Ovary (tissue), 9 donors: ENCODE results near the gene CLIC5. TPM values are rescaled to one million over a fixed set of nuclear protein-coding genes. Genes with fewer than 3 reads are reported as not detected.

ENCODE experiments used
- DNase-seq, 5 donors: peaks; one replicate each; pipeline ENCODE4 v3.0.0-alpha.2; 2019 to 2020
- H3K27ac ChIP-seq, 2 donors: fragments of 200-600 bp; one replicate each; pipeline versions ENCODE4 v1.5.1 to v1.8.0; 2019 to 2022
- H3K27me3 ChIP-seq: fragments of 200-600 bp; one replicate; pipeline ENCODE4 v1.8.0; 2022
- H3K36me3 ChIP-seq: fragments of 200-600 bp; sonication (generic); one replicate; pipeline ENCODE4 v1.5.1; 2019
- H3K4me1 ChIP-seq: one replicate; pipeline ENCODE4 v1.8.1; 2013; ENCODE audit warnings: mild to moderate bottlenecking, moderate library complexity; ENCODE audit not compliant: insufficient read depth
- H3K4me3 ChIP-seq: fragments of 200-600 bp; sonication (generic); one replicate; pipeline ENCODE4 v1.5.1; 2017
- H3K9me3 ChIP-seq, 2 donors: fragments of 200-600 bp in 1 of 2; sonication (generic) in 1 of 2; one replicate each; pipeline versions ENCODE4 v1.5.1 to v1.8.1; 2013 to 2019; ENCODE audit warnings: mild to moderate bottlenecking in 1 of 2, moderate library complexity in 1 of 2
- EP300 ChIP-seq: sonication (generic); formaldehyde crosslinking; IDR thresholded peaks from one replicate; pipeline ENCODE4 v1.6.1; 2017; ENCODE audit warnings: antibody characterized with exemption
- POLR2A ChIP-seq: fragments of 450-650 bp; IDR thresholded peaks from one replicate; pipeline ENCODE4 v1.6.1; 2017; ENCODE audit warnings: antibody characterized with exemption, mild to moderate bottlenecking, moderate library complexity
- WGBS, 3 donors: extraction: QIAGEN DNeasy Blood & Tissue Kit in 1 of 3; methylation state at CpG; one replicate each; pipeline versions ENCODE4 v1.1.5 to v1.1.7; 2013 to 2017; 5-methylcytosine and 5-hydroxymethylcytosine counted together
- intact Hi-C, 4 donors: fragments of 100-400 bp; cut with DNase I; formaldehyde crosslinking; loops; one replicate each; pipeline versions ENCODE4 v1.11.0 to v1.15.1; 2022 to 2023
- polyA plus RNA-seq, 2 donors: library from polyadenylated mRNA; stranded (reverse); fragments of 200-250 nt in 1 of 2; fragments of 350-450 nt in 1 of 2; fragmentation: Illumina TruSeq in 1 of 2; extraction: RNeasy Lipid Tissue Mini Kit (QIAGEN cat#74804) in 1 of 2; gene quantifications; one replicate each; pipeline ENCODE4 v1.2.3, GENCODE V29; 2013 to 2014
- total RNA-seq, 7 donors: library from RNA; depleted of rRNA in 2 of 7; stranded (reverse); fragments of >200 nt in 2 of 7; fragmentation: NEBNext Ultra II Directional in 3 of 7; extraction: Animal tissue kit (Norgen Biotek cat#: 25700) in 3 of 7; gene quantifications; one replicate each; pipeline versions ENCODE4 v1.1.0 to v1.2.4, GENCODE V29; 2016 to 2023
- TF ChIP-seq, protein P1 (sequence below), 3 donors: fragments of 450-650 bp in 2 of 3; fragments of 200-600 bp in 1 of 3; IDR thresholded peaks; one replicate each; pipeline versions ENCODE4 v1.5.1 to v1.8.0; 2016 to 2022; ENCODE audit warnings: antibody characterized with exemption in 3 of 3, mild to moderate bottlenecking in 1 of 3
- donor health status: DM: no; HTN: no; CAD: no; lungs with moderate emphysema.
- donor health status: DM: no; HTN: no; CAD: no.
- donor health status: Bipolar disorder and iron deficiency.
- donor health status: DM: yes; HTN: yes; CAD: no.
- donor health status: DM: no; HTN: no; CAD: no.
- donor health status: DM: yes; HTN: yes; CAD: no.

CLIC5 gene
- total and polyA plus RNA-seq, 9 donors = 0.27 to 42.3 (median 2.0) TPM

DNA sequence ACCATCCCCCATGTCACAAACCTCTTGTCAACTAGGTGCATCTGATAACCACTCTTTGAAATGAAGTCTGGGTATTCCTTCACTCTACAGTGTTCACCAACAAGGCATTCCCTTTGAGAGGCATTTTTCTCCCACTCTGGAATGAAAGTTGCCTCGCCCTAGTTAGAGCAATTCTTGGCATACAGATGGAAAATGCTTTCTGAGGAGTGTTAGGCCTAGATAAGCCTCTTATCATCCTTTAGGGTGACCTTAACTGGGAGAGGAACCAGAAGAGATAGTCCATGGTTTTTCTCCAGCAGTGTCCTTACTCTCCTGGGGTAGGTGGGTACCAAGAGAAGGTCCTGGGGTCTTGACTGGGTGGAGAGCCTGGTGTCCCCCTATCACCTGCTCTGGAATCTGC lies 14.8 kb downstream of the CLIC5 start:
- H3K27ac ChIP-seq = no peak overlapping the region
- no peaks in the 10 kb centered on the region for H3K4me1 ChIP-seq
- intact Hi-C loops = no loop called here
- H3K9me3 ChIP-seq = no peaks in the 10 kb centered on the region
- no peaks in the 10 kb centered on the region for H3K36me3 ChIP-seq
- no peaks in the 10 kb centered on the region for H3K27me3 ChIP-seq
- TF ChIP-seq, protein P1, sequence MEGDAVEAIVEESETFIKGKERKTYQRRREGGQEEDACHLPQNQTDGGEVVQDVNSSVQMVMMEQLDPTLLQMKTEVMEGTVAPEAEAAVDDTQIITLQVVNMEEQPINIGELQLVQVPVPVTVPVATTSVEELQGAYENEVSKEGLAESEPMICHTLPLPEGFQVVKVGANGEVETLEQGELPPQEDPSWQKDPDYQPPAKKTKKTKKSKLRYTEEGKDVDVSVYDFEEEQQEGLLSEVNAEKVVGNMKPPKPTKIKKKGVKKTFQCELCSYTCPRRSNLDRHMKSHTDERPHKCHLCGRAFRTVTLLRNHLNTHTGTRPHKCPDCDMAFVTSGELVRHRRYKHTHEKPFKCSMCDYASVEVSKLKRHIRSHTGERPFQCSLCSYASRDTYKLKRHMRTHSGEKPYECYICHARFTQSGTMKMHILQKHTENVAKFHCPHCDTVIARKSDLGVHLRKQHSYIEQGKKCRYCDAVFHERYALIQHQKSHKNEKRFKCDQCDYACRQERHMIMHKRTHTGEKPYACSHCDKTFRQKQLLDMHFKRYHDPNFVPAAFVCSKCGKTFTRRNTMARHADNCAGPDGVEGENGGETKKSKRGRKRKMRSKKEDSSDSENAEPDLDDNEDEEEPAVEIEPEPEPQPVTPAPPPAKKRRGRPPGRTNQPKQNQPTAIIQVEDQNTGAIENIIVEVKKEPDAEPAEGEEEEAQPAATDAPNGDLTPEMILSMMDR (IDR thresholded peaks at IDR 0.05) = no peak
- TF ChIP-seq EP300 = no peak
- TF ChIP-seq POLR2A = no peak
- H3K4me3 ChIP-seq = no peak overlapping the region
- no peak for DNase-seq
- 63 to 76% (median 67%) methylated on average over 1 of the region's 1 CpG for WGBS, 3 donors

DNA sequence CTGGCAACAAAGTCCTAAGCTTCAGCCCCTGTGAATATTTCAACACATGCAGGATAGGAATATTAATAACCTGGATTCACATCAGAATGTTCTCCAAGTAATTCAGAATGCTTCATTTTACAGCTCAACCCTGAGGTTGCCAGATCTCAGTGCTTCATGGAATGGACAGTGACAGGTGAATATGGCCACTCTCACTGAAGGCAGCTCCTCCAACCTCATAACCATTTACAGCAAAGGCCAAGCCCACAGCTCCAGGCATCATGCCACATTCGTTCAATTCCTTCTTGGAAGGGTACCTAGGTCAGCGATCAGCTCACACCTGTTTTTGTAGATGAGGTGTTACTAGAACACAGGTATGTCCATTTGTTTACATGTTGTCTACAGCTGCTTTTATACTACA lies 17.1 kb downstream of the CLIC5 start:
- WGBS, 3 donors = 78 to 91% (median 83%) methylated on average over 2 of the region's 2 CpGs
- H3K36me3 ChIP-seq = no peaks in the 10 kb centered on the region
- intact Hi-C loops = no loop called here
- no peaks in the 10 kb centered on the region for H3K27me3 ChIP-seq
- no peak for TF ChIP-seq POLR2A
- no peaks in the 10 kb centered on the region for H3K9me3 ChIP-seq
- no peak overlapping the region for H3K4me3 ChIP-seq
- no peaks in the 10 kb centered on the region for H3K4me1 ChIP-seq
- H3K27ac ChIP-seq = no peak overlapping the region
- DNase-seq = no peak

DNA sequence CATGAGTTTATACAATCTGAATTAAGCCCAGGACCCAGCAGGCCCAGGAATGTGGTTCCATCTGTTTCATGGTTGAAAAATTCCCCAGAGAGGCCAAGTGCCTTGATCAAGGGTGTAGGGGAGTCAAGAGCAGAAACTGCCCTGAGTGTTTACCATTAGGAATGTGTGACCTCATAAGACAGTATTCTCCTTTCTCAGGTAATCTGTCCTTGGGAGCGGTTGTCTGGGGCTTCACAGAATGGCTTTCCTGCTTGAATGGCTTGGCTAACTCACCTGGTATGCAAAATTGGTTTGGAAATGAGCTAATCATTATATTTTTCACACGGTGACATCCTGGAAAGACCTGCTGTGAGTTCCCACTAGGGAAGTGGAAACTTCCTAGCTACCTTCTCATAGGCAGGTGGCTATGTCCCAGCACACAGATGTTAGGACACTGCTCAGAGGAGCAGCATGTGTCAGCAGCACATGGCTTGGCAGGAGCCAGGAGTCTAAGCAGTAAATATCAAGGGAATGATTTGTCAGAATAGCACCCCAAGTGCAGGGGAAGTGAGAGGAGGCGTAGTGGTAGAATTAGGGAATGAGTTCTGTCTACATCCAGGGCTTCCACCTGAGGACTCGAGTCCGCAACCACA lies 17.7 kb downstream of the CLIC5 start:
- no peaks in the 10 kb centered on the region for H3K36me3 ChIP-seq
- DNase-seq = no peak
- H3K4me1 ChIP-seq = no peaks in the 10 kb centered on the region
- H3K9me3 ChIP-seq = no peaks in the 10 kb centered on the region
- H3K4me3 ChIP-seq = no peak overlapping the region
- TF ChIP-seq EP300 (no peak), POLR2A (no peak)
- TF ChIP-seq, protein P1 (IDR thresholded peaks at IDR 0.05) = no peak
- no peak overlapping the region for H3K27ac ChIP-seq
- whole genome bisulfite sequencing, 3 donors = 61 to 85% (median 72%) methylated on average over 5 of the region's 5 CpGs
- intact Hi-C loops = no loop called here
- H3K27me3 ChIP-seq = no peaks in the 10 kb centered on the region

DNA sequence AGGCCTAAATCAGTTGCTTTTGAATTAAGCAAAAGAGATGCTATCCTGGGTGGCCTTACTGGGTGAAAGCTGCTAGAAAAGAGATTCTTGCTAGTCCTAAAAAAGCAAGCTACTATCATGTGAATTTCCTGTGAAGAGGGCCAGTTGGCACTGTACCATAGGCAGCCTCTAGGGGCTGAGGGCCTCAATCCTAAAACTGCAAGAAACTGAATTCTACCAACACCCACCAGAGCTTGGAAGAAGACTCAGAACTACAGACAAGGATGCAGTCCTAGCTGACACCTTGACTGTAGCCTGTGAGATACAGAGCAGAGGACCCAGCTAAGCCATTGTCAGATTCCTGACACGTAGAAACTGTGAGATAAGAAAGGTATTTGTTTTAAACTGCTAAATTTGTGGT lies 24.5 kb downstream of the CLIC5 start:
- H3K27ac ChIP-seq = no peak overlapping the region
- DNase-seq = no peak
- no peaks in the 10 kb centered on the region for H3K9me3 ChIP-seq
- TF ChIP-seq, protein P1 (IDR thresholded peaks at IDR 0.05) = no peak
- TF ChIP-seq POLR2A = no peak
- TF ChIP-seq EP300 = no peak
- no peaks in the 10 kb centered on the region for H3K27me3 ChIP-seq
- H3K4me3 ChIP-seq = no peak overlapping the region
- H3K36me3 ChIP-seq = no peaks in the 10 kb centered on the region
- intact Hi-C loops = no loop called here
- WGBS, 3 donors = 33 to 56% (median 48%) methylated on average over 1 of the region's 1 CpG
- H3K4me1 ChIP-seq = no peaks in the 10 kb centered on the region

DNA sequence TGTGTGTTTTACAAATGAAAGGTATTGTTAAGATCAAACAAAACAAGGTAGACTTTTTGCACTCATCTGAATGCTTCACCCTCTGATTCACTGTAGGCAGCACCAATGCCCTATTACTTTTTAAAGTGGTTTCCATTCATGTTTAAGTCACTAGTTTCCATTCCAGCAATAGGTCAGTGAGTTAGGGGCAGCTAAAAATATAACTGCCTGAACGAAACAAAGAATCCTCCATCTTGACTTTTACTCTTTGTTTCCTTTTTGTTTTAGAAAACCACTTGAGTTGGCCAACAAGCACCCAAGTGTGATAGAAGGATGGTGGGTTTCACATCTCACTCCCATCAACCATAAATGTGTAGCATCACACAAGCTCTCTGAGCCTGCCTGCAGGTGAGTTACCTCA lies 25.5 kb downstream of the CLIC5 start:
- Histone ChIP-seq H3K27me3 (no peaks in the 10 kb centered on the region), H3K9me3 (no peaks in the 10 kb centered on the region), H3K27ac (no peak overlapping the region), H3K36me3 (no peaks in the 10 kb centered on the region), H3K4me3 (no peak overlapping the region), H3K4me1 (no peaks in the 10 kb centered on the region)
- intact Hi-C loops = no loop called here
- DNase-seq = no peak
- TF ChIP-seq POLR2A (no peak), EP300 (no peak)
- TF ChIP-seq, protein P1 (IDR thresholded peaks at IDR 0.05) = no peak
- WGBS, 3 donors = 73 to 82% (median 74%) methylated on average over 1 of the region's 1 CpG
